AG09309 (cell line): ENCODE data around the gene RABGAP1.

ENCODE experiments used
- DNase-seq: peaks from one replicate; pipeline ENCODE4 v3.0.0-alpha.2; 2010; ENCODE audit warnings: low read depth
- H3K4me3 ChIP-seq: 2 replicates; pipeline ENCODE4 v1.5.1; 2011; ENCODE audit warnings: mild to moderate bottlenecking, low read depth, low read length, moderate library complexity; ENCODE audit not compliant: control insufficient read depth
- CTCF ChIP-seq: IDR thresholded peaks from 2 replicates; pipeline ENCODE4 v1.5.1; 2011; ENCODE audit warnings: mild to moderate bottlenecking, low read depth, low read length, inconsistent platforms; ENCODE audit not compliant: insufficient read depth, control insufficient read depth; ENCODE audit errors: missing control alignments

The RABGAP1 gene

GRCh38 chr9:122931226-122932121 lies 9.3 kb upstream of the RABGAP1 start, which contains the start of gene ZBTB26:
Gene ZBTB26 (minus strand): TSS chr9:122931512. CDS start chr9:122919934, 11,578 bp downstream.
- no peak for TF ChIP-seq CTCF
- peak; percentile 72 for DNase-seq

DNA sequence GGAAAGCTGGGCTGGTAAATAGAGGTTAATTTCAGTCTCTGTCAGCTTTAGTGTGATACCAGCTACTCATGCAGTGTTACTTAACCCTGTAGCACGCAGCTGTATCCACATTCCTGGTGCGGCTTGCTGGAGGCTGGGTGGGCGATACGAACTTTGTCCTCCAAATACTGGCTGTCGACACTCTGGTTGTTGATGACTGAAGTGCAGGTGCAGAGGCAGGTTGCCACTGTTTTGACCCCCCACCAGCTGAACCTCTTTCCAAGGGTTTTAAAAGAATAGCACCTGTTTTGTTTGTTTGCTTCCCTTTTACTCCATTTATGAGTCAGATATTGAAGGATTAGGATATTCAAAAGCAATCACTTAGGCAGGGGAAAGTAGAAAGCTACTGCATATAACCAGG lies 4.4 kb upstream of the RABGAP1 start:
- TF ChIP-seq CTCF, result no peak
- no peak for DNase-seq
- H3K4me3 ChIP-seq, result no peak overlapping the region

More at GRCh38 chr9:122931226-122932121, 9.3 kb upstream of the RABGAP1 start, which contains the start of gene ZBTB26:
- H3K4me3 ChIP-seq, result peak within 1 kb of the TSS; percentile 86

GRCh38 chr9:122936883-122937282 lies 3.9 kb upstream of the RABGAP1 start:
- DNase-seq, result no peak
- no peak for TF ChIP-seq CTCF
- H3K4me3 ChIP-seq, result no peak overlapping the region

- no peak for DNase-seq
Measured at GRCh38 chr9:122939601-122940000, 1.2 kb upstream of the RABGAP1 start.

DNA sequence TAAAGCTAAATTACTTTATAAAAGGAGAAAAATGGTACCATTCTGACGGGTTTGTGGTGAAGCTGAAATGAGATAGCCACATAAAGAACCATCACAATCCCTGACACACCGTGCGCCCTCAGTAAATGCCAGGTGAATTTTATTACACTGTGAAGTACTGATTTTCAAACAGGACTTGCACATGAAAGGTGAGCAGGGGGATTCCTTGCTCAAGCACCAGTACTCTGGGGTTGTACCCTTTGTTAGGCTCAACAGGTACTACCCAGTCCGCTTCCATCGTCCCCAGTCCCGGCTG lies 419 bp upstream of the RABGAP1 start:
- H3K4me3 ChIP-seq, result peak overlapping the region; percentile 30
- no peak for TF ChIP-seq CTCF
- DNase-seq, result no peak

More at GRCh38 chr9:122939601-122940000, 1.2 kb upstream of the RABGAP1 start:
- H3K4me3 ChIP-seq, result no peak overlapping the region
- no peak for TF ChIP-seq CTCF

DNA sequence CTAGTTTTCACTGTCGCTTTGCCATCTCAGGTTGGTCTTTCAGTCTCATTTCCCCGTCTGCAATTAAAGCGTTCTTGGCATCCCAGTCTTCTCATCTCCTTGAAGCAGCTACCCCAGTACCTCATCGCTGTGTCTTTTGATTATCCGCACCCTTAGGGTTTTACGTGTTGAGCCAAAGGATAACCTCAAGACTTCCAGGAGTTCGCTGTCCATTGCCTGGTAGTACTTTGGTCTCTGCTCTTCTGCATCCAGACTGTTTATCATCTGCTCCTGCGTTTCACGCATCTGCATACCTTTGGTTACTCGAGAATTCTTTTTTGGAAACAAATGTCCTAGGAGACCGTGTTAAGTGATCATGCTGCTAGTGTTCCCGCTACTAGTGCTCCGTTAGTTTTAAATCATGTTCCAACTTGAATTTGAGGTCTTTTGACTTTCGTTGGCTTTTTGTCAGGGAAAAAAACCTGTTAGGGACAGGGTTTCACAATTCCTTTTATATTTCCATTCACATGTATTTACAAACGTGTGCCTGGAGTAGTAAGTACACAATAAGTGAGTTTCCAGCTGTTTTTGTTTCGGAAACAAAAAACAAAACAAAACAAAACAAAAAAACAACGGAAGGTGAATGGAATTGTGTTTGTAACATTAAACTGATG lies 888 bp downstream of the RABGAP1 start:
- TF ChIP-seq CTCF, result no peak
- no peak for DNase-seq
- H3K4me3 ChIP-seq, result peak overlapping the region; percentile 89
